Nephron (organoid): ENCODE measurements around the gene NR2F6.

Experiments
- H3K27ac Mint-ChIP-seq, 3 experiments: 2 replicates each; pipeline ENCODE4 v1.8.0; 2020; ENCODE audit warnings: mixed read lengths in 3 of 3, mild to moderate bottlenecking in 2 of 3, moderate library complexity in 1 of 3
- H3K27me3 Mint-ChIP-seq: 2 replicates; pipeline ENCODE4 v1.8.0; 2021; ENCODE audit warnings: low read depth, mild to moderate bottlenecking, moderate library complexity, mixed read lengths
- H3K36me3 Mint-ChIP-seq: 2 replicates; pipeline ENCODE4 v1.8.0; 2020; ENCODE audit warnings: low read depth, mixed read lengths
- H3K4me1 Mint-ChIP-seq: 2 replicates; pipeline ENCODE4 v1.8.0; 2020; ENCODE audit warnings: mixed read lengths
- H3K4me3 Mint-ChIP-seq, 3 experiments: 2 replicates each; pipeline ENCODE4 v1.8.0; 2020; ENCODE audit warnings: mild to moderate bottlenecking in 3 of 3, mixed read lengths in 3 of 3, moderate library complexity in 2 of 3
- H3K9me3 Mint-ChIP-seq: 2 replicates; pipeline ENCODE4 v1.8.0; 2020; ENCODE audit warnings: mixed read lengths
- CTCF ChIP-seq, 3 experiments: fragments of 200-600 bp; sonication (generic); IDR thresholded peaks; one replicate each; pipeline ENCODE4 v1.5.0; 2021; ENCODE audit warnings: antibody characterized with exemption in 3 of 3; ENCODE audit not compliant: unreplicated experiment in 3 of 3

Gene NR2F6

GRCh38 chr19:17232258-17232657 lies 13.5 kb downstream of the NR2F6 start:
- no peak for TF ChIP-seq CTCF (IDR thresholded peaks at IDR 0.05; ENCODE audit: unreplicated experiment in 3 of 3)
- H3K4me3 Mint-ChIP-seq, result no peak overlapping the region
- H3K9me3 Mint-ChIP-seq, result no peaks in the 10 kb centered on the region
- H3K27me3 Mint-ChIP-seq, result no peaks in the 10 kb centered on the region
- peaks cover 30% of the 10 kb centered on the region for H3K36me3 Mint-ChIP-seq
- H3K27ac Mint-ChIP-seq, result no peak overlapping the region
- no peaks in the 10 kb centered on the region for H3K4me1 Mint-ChIP-seq

- Mint-ChIP-seq H3K27me3 (no peaks in the 10 kb centered on the region), H3K4me3 (no peak overlapping the region)
Measured at GRCh38 chr19:17229890-17230289, 15.8 kb downstream of the NR2F6 start.

GRCh38 chr19:17227798-17228367 lies 17.8 kb downstream of the NR2F6 start:
- no peak for TF ChIP-seq CTCF (IDR thresholded peaks at IDR 0.05; ENCODE audit: unreplicated experiment in 3 of 3)
- peaks cover 4% of the 10 kb centered on the region for H3K4me1 Mint-ChIP-seq
- peak overlapping the region in 2 of 3 experiments; percentile 14 to 27 for H3K4me3 Mint-ChIP-seq
- peaks cover 24% of the 10 kb centered on the region for H3K36me3 Mint-ChIP-seq
- H3K27ac Mint-ChIP-seq, result no peak overlapping the region
- H3K27me3 Mint-ChIP-seq, result no peaks in the 10 kb centered on the region
- no peaks in the 10 kb centered on the region for H3K9me3 Mint-ChIP-seq

More at GRCh38 chr19:17229890-17230289, 15.8 kb downstream of the NR2F6 start:
- Mint-ChIP-seq H3K9me3 (no peaks in the 10 kb centered on the region), H3K27ac (no peak overlapping the region), H3K4me1 (peaks cover 4% of the 10 kb centered on the region), H3K36me3 (peaks cover 30% of the 10 kb centered on the region)
- no peak for TF ChIP-seq CTCF (IDR thresholded peaks at IDR 0.05; ENCODE audit: unreplicated experiment in 3 of 3)

GRCh38 chr19:17226002-17226933 lies 19.5 kb downstream of the NR2F6 start, which contains the start of gene OCEL1:
TSS of gene OCEL1 (plus strand) at chr19:17226226. CDS start at chr19:17226248, 22 bp downstream.
- Mint-ChIP-seq H3K27me3 (no peaks in the 10 kb centered on the region), H3K9me3 (no peaks in the 10 kb centered on the region), H3K27ac (peak within 1 kb of the TSS; percentile 48 to 84 (median 80)), H3K4me3 (peak within 1 kb of the TSS; percentile 88 to 92 (median 90)), H3K4me1 (peaks cover 4% of the 10 kb centered on the region), H3K36me3 (peaks cover 17% of the 10 kb centered on the region)
- TF ChIP-seq CTCF (IDR thresholded peaks at IDR 0.05; ENCODE audit: unreplicated experiment in 3 of 3), result no peak

- no peaks in the 10 kb centered on the region for H3K9me3 Mint-ChIP-seq
- no peak overlapping the region for H3K27ac Mint-ChIP-seq
- peaks cover 6% of the 10 kb centered on the region for H3K36me3 Mint-ChIP-seq
- H3K4me1 Mint-ChIP-seq, result peaks cover 4% of the 10 kb centered on the region
- H3K4me3 Mint-ChIP-seq, result peak overlapping the region; percentile 58 to 65 (median 58)
- H3K27me3 Mint-ChIP-seq, result no peaks in the 10 kb centered on the region
- TF ChIP-seq CTCF (IDR thresholded peaks at IDR 0.05; ENCODE audit: unreplicated experiment in 3 of 3), result no peak
Measured at GRCh38 chr19:17225053-17225452, 20.7 kb downstream of the NR2F6 start.
